DND-41 (cell line): ENCODE data around the gene TSPAN18.

ENCODE experiments used
- ATAC-seq: fragments of 200-7000 bp; cut with Tn5 transposase; 3 replicates; pipeline ENCODE4 v1.9.1; 2021; ENCODE audit warnings: low read depth; ENCODE audit not compliant: insufficient read depth
- DNase-seq: peaks from one replicate; pipeline ENCODE4 v3.0.0-alpha.2; 2020
- H2AFZ ChIP-seq: 2 replicates; pipeline ENCODE4 v1.6.0; 2012; ENCODE audit warnings: low read depth, low read length
- H3K27ac ChIP-seq: 2 replicates; pipeline ENCODE4 v1.5.1; 2012; ENCODE audit warnings: low read length, inconsistent platforms
- H3K27me3 ChIP-seq: fragments of 200-600 bp; sonication (generic); 2 replicates; pipeline ENCODE4 v1.6.0; 2012; ENCODE audit warnings: low read length, mild to moderate bottlenecking, inconsistent platforms; ENCODE audit not compliant: insufficient read depth, poor library complexity
- H3K36me3 ChIP-seq: 2 replicates; pipeline ENCODE4 v1.5.1; 2012; ENCODE audit warnings: low read length, inconsistent platforms; ENCODE audit not compliant: insufficient read depth
- H3K4me1 ChIP-seq: 2 replicates; pipeline ENCODE4 v1.5.1; 2012; ENCODE audit warnings: mild to moderate bottlenecking, low read length; ENCODE audit not compliant: insufficient read depth
- H3K4me2 ChIP-seq: 2 replicates; pipeline ENCODE4 v1.6.0; 2012; ENCODE audit warnings: mild to moderate bottlenecking, moderate library complexity, low read length, inconsistent platforms; ENCODE audit not compliant: insufficient read depth
- H3K4me3 ChIP-seq, 2 experiments: fragments of 200-600 bp in 1 of 2; shearing (Covaris generic) in 1 of 2; 2 replicates each; pipeline ENCODE4 v1.5.1; 2012 to 2016; ENCODE audit warnings: inconsistent platforms in 2 of 2, low read length in 2 of 2, mild to moderate bottlenecking in 2 of 2, low read depth in 1 of 2, moderate library complexity in 1 of 2
- H3K79me2 ChIP-seq: 2 replicates; pipeline ENCODE4 v1.6.0; 2012; ENCODE audit warnings: low read length, inconsistent platforms; ENCODE audit not compliant: insufficient read depth
- H3K9ac ChIP-seq: 2 replicates; pipeline ENCODE4 v1.6.0; 2012; ENCODE audit warnings: low read depth, mild to moderate bottlenecking, inconsistent platforms, low read length, moderate library complexity
- H3K9me3 ChIP-seq: 2 replicates; pipeline ENCODE4 v1.5.1; 2012; ENCODE audit warnings: low read length, moderate library complexity, mild to moderate bottlenecking, inconsistent platforms; ENCODE audit not compliant: insufficient read depth, severe bottlenecking
- H4K20me1 ChIP-seq: 2 replicates; pipeline ENCODE4 v1.6.0; 2012; ENCODE audit warnings: low read length; ENCODE audit not compliant: insufficient read depth
- EZH2 ChIP-seq: IDR thresholded peaks from 3 replicates; pipeline ENCODE4 v1.6.1; 2012; ENCODE audit warnings: borderline replicate concordance, low read depth, mild to moderate bottlenecking, moderate library complexity, low read length, inconsistent platforms; ENCODE audit not compliant: severe bottlenecking
- TF ChIP-seq, protein P1 (sequence below): IDR thresholded peaks from 2 replicates; pipeline ENCODE4 v1.5.1; 2012; ENCODE audit warnings: borderline replicate concordance, low read length, moderate library complexity, mild to moderate bottlenecking; ENCODE audit not compliant: poor library complexity, severe bottlenecking; ENCODE audit errors: extremely low read depth

TSPAN18 gene

DNA sequence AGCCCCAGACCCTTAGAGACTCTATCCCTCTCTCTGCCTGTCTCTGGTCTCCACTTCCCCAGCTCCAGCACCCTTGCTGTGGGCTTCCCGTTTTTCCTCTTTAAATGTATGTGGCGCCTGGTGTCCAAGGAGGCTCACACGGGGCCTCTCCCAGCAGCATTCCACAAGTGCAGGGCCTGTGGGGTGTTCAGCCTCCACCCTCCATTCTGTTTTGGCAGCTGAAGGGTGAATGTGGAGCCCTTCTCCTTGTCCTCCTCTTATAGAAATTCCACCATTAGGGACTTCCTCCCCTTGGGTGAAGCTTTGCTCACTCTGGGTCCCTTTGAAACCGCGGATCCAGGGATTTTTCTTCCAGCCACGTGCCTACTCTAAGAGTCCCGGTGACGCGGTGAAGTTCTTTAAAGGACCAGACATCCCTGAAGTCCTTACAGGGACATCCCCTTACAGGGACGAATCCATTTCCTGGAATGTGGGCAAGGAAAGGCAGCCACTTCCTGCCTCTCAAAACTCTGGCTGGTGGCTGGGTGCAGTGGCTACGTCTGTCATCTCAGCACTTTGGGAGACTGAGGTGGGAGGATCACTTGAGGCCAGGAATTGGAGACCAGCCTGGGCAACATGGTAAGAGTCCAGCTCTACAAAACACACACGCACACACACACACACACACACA lies 1.6 kb upstream of the TSPAN18 start:
- Histone ChIP-seq H3K27me3 (peaks cover 13% of the 10 kb centered on the region), H3K9ac (no peak overlapping the region), H2AFZ (no peak overlapping the region), H3K4me1 (peaks cover 3% of the 10 kb centered on the region; the same call in 1 of the 2 replicates), H3K79me2 (no peaks in the 10 kb centered on the region), H3K4me2 (no peak overlapping the region), H3K36me3 (no peaks in the 10 kb centered on the region), H3K27ac (no peak overlapping the region), H3K9me3 (no peaks in the 10 kb centered on the region), H4K20me1 (no peaks in the 10 kb centered on the region; the same call in 1 of the 2 replicates), H3K4me3 (no peak overlapping the region)
- no peak for ATAC-seq
- no peak for DNase-seq
- no peak for TF ChIP-seq EZH2
- TF ChIP-seq, protein P1, sequence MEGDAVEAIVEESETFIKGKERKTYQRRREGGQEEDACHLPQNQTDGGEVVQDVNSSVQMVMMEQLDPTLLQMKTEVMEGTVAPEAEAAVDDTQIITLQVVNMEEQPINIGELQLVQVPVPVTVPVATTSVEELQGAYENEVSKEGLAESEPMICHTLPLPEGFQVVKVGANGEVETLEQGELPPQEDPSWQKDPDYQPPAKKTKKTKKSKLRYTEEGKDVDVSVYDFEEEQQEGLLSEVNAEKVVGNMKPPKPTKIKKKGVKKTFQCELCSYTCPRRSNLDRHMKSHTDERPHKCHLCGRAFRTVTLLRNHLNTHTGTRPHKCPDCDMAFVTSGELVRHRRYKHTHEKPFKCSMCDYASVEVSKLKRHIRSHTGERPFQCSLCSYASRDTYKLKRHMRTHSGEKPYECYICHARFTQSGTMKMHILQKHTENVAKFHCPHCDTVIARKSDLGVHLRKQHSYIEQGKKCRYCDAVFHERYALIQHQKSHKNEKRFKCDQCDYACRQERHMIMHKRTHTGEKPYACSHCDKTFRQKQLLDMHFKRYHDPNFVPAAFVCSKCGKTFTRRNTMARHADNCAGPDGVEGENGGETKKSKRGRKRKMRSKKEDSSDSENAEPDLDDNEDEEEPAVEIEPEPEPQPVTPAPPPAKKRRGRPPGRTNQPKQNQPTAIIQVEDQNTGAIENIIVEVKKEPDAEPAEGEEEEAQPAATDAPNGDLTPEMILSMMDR: no peak

DNA sequence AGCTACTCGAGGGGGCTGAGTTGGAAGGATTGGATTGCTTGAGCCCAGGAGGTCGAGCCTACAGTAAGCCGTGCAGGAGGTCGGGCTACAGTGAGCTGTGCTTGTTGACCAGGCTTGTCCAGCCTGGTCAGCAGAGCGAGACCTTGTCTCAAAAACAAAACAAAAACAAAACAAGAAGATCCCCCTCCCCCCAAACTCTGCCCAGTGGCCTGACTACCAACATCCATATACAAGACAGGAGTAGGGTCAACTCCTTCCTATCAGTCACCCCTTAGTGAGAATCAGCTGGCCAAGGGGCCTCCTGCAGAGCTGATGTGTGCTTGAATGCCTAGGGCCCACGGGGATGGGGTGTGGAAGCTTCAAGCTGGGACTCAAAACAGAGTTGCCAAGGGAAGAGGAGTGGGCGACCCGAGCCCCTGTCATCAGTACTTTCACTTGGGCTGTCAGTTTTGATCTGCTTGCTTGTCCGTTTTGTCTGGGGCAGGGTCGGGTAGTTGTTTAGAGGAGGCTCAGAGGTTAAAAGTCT lies 942 bp upstream of the TSPAN18 start:
- Histone ChIP-seq H3K4me2 (no peak overlapping the region), H3K9ac (no peak overlapping the region), H2AFZ (no peak overlapping the region), H3K4me3 (no peak overlapping the region), H4K20me1 (no peaks in the 10 kb centered on the region; the same call in 1 of the 2 replicates), H3K27me3 (peaks cover 14% of the 10 kb centered on the region), H3K27ac (no peak overlapping the region), H3K36me3 (no peaks in the 10 kb centered on the region), H3K4me1 (peaks cover 3% of the 10 kb centered on the region; the same call in 1 of the 2 replicates), H3K79me2 (no peaks in the 10 kb centered on the region), H3K9me3 (no peaks in the 10 kb centered on the region)
- ATAC-seq (no peak), DNase-seq (no peak)
- TF ChIP-seq EZH2: no peak
- TF ChIP-seq, protein P1: no peak

DNA sequence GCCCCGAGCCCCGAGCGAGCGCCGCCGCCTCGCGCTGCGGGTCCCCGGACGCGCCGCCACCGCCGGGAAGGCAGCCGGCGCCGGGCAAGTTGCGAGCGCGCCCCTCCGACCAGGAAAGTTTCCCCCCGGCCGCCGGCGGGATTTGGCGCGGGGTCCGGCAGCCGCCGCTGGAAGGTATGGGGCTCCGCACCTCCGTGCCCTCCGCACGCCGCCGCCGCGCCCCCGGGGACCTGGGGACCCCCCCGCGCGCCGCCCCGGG lies 281 bp downstream of the TSPAN18 start:
- DNase-seq (no peak), ATAC-seq (no peak)
- Histone ChIP-seq H3K4me1 (peaks cover 3% of the 10 kb centered on the region; the same call in 1 of the 2 replicates), H3K9ac (no peak overlapping the region), H3K79me2 (no peaks in the 10 kb centered on the region), H3K27ac (no peak overlapping the region), H2AFZ (no peak overlapping the region), H3K36me3 (no peaks in the 10 kb centered on the region), H3K27me3 (peaks cover 22% of the 10 kb centered on the region), H3K4me3 (no peak overlapping the region), H4K20me1 (no peaks in the 10 kb centered on the region; the same call in 1 of the 2 replicates), H3K9me3 (no peaks in the 10 kb centered on the region), H3K4me2 (no peak overlapping the region)
- TF ChIP-seq, protein P1: no peak
- TF ChIP-seq EZH2: no peak
